ENCODE measurements around the gene NIPAL3.
A peak's percentile ranks its signal among the peaks of the same experiment; 100 is the strongest.

The NIPAL3 gene

GRCh38 chr1:24498589-24498988 lies 83.0 kb downstream of the NIPAL3 start:
- Mint-ChIP-seq H3K4me1 (ENCODE audit: low read depth) (peaks cover 43% of the 10 kb centered on the region), H3K9me3 (ENCODE audit: low read depth) (no peaks in the 10 kb centered on the region), H3K27ac (peak overlapping the region; percentile 76), H3K36me3 (peaks cover 3% of the 10 kb centered on the region), H3K4me3 (no peak overlapping the region), H3K27me3 (no peaks in the 10 kb centered on the region)

DNA sequence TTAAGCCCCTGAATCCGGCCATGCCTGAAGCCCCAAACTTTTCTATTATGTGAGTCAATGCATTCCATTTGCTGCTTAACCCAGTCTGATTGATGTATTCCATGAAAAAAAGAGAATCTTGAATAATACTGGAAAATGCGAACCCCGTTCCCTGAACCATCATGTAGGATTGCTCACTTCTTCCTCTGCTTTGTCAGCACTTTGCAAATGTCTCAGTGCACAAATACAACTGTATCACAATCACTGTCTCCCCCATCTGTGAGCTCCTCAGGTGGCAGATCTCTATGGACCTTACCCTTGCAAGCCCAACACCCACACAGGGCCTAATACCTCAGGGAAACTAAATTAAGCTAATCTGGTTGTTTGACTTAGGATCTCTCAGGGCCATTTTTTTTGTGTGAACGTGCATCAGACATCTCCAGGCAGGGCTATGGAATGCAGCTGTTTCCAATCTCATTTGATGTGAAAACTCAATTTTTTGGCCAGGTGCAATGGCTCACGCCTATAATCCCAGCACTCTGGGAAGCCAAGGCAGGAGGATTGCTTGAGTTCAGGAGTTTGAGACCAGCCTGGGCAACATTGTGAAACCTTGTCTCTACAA lies 84.9 kb downstream of the NIPAL3 start:
- Mint-ChIP-seq H3K27me3 (no peaks in the 10 kb centered on the region), H3K4me1 (ENCODE audit: low read depth) (peaks cover 56% of the 10 kb centered on the region), H3K9me3 (ENCODE audit: low read depth) (no peaks in the 10 kb centered on the region), H3K27ac (peak overlapping the region; percentile 54), H3K36me3 (peaks cover 3% of the 10 kb centered on the region), H3K4me3 (peak overlapping the region; percentile 89)

DNA sequence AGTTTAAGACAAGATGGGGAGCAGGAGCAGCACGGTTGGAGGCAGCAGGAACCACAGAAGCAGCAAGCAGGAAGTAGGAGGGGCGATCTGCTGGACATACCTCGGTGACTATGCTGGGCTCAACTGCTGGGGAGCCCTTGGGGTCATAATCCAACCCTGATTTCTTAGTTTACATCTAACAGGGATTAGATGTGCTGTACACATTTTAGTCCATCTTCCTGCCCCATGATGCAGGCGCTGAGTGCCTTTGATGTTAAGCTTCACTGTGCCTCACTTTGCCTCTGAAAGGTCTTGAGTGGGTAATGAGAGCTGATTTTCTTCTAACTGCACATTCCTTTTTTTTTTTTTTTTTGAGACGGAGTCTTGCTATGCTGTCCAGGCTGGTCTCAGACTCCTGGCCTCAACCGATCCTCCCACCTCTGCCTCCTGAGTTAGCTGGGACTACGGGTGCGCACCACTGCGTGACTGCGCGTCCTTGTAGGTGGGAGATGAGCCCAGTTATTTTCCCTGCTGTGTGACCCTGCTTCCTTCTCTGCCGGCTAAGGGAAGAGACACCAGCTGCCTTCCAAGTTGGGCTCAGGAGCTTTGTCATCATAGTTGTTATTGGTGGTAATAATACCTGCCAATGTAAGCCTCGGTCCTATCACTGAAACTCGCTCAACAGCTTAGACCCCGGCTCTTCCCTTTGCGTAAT lies 85.9 kb downstream of the NIPAL3 start:
- Mint-ChIP-seq H3K4me3 (peak overlapping the region; percentile 89), H3K27ac (peak overlapping the region; percentile 95), H3K27me3 (no peaks in the 10 kb centered on the region), H3K36me3 (no peaks in the 10 kb centered on the region), H3K4me1 (ENCODE audit: low read depth) (peaks cover 62% of the 10 kb centered on the region), H3K9me3 (ENCODE audit: low read depth) (no peaks in the 10 kb centered on the region)

DNA sequence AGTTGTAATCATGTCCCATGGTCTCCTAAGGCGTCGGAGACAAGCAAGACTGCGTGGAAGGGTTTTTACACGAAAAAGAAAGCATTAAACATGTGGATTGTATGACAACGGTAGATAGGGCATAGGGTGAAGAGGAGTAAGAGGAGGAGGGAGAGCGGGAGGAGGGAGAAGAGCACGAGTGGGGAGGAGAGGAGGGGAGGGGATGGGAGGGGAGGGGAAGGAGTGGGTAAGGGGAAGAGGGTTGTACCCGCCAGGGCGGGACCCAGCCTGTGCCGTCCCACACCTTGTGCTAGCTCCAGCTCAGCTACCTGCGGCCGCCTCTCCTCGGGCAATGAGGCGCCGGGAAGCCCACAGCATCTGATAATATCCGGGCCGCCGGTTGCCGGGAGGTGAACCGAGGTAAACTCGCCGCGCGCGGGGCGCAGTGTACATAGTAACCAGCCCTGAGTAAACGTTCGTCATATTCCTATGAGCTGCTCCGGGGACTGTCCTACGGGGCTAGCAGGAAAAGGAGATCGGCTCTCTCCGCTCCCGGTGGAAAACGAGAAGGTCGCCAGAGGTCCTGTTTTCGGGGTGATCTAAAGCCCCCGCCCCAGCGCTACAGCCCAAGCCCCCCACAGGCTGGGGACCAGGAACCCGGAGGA lies 86.6 kb downstream of the NIPAL3 start:
- Mint-ChIP-seq H3K4me1 (ENCODE audit: low read depth) (peaks cover 69% of the 10 kb centered on the region), H3K9me3 (ENCODE audit: low read depth) (no peaks in the 10 kb centered on the region), H3K27ac (peak overlapping the region; percentile 95), H3K4me3 (peak overlapping the region; percentile 89), H3K27me3 (no peaks in the 10 kb centered on the region), H3K36me3 (no peaks in the 10 kb centered on the region)

DNA sequence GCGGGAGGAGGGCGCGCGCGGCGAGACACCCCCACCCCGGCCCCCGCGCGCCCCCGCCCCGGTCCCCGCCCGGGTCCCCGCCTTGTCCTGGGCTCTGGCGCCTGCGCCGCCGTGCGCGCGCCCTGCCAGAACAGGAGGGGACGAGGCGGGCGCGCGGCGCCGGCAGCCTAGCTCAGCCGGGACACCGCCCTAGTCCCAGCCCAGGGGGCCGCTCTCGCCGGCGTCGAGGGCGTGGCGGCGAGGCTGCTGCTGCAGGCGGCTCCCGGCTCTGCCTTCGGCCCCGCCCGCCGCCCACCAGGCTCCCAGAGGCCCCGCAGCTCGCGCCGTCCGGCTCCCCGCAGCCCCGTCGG lies 87.1 kb downstream of the NIPAL3 start, which contains the start of gene RCAN3:
RCAN3 (plus strand) TSS at position 128 of the 350 bp plus-strand sequence. CDS start 11,537 bp downstream, outside the sequence.
- Mint-ChIP-seq H3K36me3 (no peaks in the 10 kb centered on the region), H3K27me3 (no peaks in the 10 kb centered on the region), H3K4me1 (ENCODE audit: low read depth) (peaks cover 72% of the 10 kb centered on the region), H3K9me3 (ENCODE audit: low read depth) (no peaks in the 10 kb centered on the region), H3K4me3 (peak within 1 kb of the TSS; percentile 95), H3K27ac (peak within 1 kb of the TSS; percentile 97)

GRCh38 chr1:24503059-24503751 lies 87.6 kb downstream of the NIPAL3 start:
- no peaks in the 10 kb centered on the region for H3K9me3 Mint-ChIP-seq (ENCODE audit: low read depth)
- no peaks in the 10 kb centered on the region for H3K27me3 Mint-ChIP-seq
- H3K36me3 Mint-ChIP-seq = no peaks in the 10 kb centered on the region
- peak overlapping the region; percentile 97 for H3K27ac Mint-ChIP-seq
- H3K4me3 Mint-ChIP-seq = peak overlapping the region; percentile 95
- H3K4me1 Mint-ChIP-seq (ENCODE audit: low read depth) = peaks cover 74% of the 10 kb centered on the region

- peaks cover 74% of the 10 kb centered on the region for H3K4me1 Mint-ChIP-seq (ENCODE audit: low read depth)
- H3K27ac Mint-ChIP-seq = peak overlapping the region; percentile 97
- peak overlapping the region; percentile 95 for H3K4me3 Mint-ChIP-seq
- no peaks in the 10 kb centered on the region for H3K36me3 Mint-ChIP-seq
- no peaks in the 10 kb centered on the region for H3K9me3 Mint-ChIP-seq (ENCODE audit: low read depth)
- no peaks in the 10 kb centered on the region for H3K27me3 Mint-ChIP-seq
Measured at GRCh38 chr1:24503870-24504523, 88.4 kb downstream of the NIPAL3 start.

- H3K36me3 Mint-ChIP-seq = peaks cover 3% of the 10 kb centered on the region
- no peaks in the 10 kb centered on the region for H3K9me3 Mint-ChIP-seq (ENCODE audit: low read depth)
- peak overlapping the region; percentile 95 for H3K4me3 Mint-ChIP-seq
- no peaks in the 10 kb centered on the region for H3K27me3 Mint-ChIP-seq
- H3K27ac Mint-ChIP-seq = peak overlapping the region; percentile 97
- peaks cover 74% of the 10 kb centered on the region for H3K4me1 Mint-ChIP-seq (ENCODE audit: low read depth)
Measured at GRCh38 chr1:24504560-24504959, 89.0 kb downstream of the NIPAL3 start.

DNA sequence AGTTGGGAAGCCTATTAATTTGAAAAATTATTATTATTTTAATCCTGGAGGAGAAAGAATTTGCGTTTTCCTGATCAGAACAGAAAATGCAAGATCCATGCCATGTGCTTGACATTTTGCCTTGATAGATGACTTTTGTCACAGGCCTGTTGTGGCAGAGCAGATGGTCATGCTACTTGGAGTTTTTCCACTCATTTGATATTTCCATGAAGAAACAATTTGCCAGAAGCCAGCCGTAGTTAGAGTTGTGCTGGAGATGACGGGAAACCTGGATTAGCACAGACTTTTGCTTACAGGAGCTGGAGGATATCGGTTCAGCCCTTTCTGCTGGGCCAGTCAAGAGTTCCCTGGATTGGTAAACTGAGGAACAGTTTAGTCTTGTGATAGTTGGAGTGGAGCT lies 90.2 kb downstream of the NIPAL3 start:
- H3K27me3 Mint-ChIP-seq = no peaks in the 10 kb centered on the region
- no peaks in the 10 kb centered on the region for H3K9me3 Mint-ChIP-seq (ENCODE audit: low read depth)
- peak overlapping the region; percentile 84 for H3K4me3 Mint-ChIP-seq
- peaks cover 9% of the 10 kb centered on the region for H3K36me3 Mint-ChIP-seq
- H3K4me1 Mint-ChIP-seq (ENCODE audit: low read depth) = peaks cover 77% of the 10 kb centered on the region
- H3K27ac Mint-ChIP-seq = peak overlapping the region; percentile 94

DNA sequence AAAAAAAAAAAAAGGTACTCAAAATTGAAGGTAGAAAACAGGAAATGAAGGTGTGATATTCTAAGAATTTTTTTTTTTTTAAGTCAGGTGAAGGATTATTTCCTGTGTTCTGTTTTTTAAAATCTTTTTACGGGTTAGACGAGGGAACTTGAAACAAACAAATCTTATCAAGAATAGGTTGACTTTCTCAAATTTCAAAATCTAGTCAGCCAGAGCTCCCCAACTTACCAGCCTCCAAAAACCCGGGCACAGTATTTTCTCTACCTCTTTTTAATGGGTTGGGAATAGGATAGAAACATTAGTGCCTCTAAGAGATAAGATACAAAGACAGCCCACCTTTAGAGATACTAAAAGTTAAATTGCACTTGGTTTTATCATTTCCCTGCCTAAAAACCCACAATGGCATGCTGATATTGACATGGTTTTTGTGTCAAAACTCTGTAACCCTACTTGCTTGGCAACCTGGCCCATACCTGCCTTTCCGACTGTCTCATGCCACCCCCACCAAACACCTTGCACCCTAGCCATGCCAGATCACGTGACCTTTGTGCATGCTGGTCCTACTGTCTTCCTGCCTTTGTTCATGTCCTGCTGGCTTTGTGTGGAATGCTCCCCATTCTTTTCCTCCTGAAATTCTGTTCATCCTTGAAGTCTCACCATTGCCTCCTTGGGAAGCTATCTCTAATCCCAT lies 91.2 kb downstream of the NIPAL3 start:
- peak overlapping the region; percentile 84 for H3K4me3 Mint-ChIP-seq
- no peaks in the 10 kb centered on the region for H3K9me3 Mint-ChIP-seq (ENCODE audit: low read depth)
- H3K36me3 Mint-ChIP-seq = peaks cover 15% of the 10 kb centered on the region
- no peaks in the 10 kb centered on the region for H3K27me3 Mint-ChIP-seq
- H3K4me1 Mint-ChIP-seq (ENCODE audit: low read depth) = peaks cover 76% of the 10 kb centered on the region
- peak overlapping the region; percentile 94 for H3K27ac Mint-ChIP-seq

DNA sequence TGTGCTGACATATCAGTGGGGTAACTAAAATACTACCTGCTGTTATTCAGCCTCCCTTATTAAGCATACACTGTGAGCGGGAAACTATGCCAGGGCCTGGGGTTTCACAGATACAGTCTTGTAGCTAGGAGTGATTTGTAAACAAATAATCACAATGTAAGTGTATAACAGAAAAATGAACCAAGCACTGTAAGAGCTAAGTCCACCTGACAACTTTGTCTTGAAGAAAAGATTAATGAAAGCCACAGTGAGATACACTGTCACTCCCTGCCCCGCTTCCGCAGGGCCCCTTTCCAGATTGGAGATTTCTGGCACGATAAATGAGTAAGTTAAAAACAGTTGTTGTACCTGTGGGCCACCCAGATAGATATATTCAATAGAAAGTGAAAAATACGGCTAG lies 91.8 kb downstream of the NIPAL3 start:
- no peaks in the 10 kb centered on the region for H3K27me3 Mint-ChIP-seq
- peaks cover 78% of the 10 kb centered on the region for H3K4me1 Mint-ChIP-seq (ENCODE audit: low read depth)
- H3K36me3 Mint-ChIP-seq = peaks cover 15% of the 10 kb centered on the region
- peak overlapping the region; percentile 94 for H3K27ac Mint-ChIP-seq
- no peaks in the 10 kb centered on the region for H3K9me3 Mint-ChIP-seq (ENCODE audit: low read depth)
- H3K4me3 Mint-ChIP-seq = peak overlapping the region; percentile 84

DNA sequence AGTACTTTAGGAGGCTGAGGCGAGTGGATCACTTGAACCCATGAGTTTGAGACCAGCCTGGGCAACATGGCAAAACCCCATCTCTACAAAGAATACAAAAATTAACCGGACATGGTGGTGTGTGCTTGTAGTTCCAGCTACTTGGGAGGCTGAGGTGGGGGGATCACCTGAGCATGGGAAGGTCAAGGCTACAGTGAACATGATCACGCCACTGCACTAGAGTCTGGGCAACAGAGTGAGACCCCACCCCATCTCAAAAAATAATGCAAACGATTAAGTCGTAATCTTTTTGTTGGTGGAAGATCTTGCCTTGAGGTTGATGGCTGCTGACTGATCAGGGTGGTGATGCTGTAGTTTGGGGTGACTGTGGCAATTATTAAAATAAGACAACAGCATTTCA lies 93.3 kb downstream of the NIPAL3 start:
- Mint-ChIP-seq H3K9me3 (ENCODE audit: low read depth) (no peaks in the 10 kb centered on the region), H3K27ac (peak overlapping the region; percentile 94)

GRCh38 chr1:24513706-24514105 lies 98.1 kb downstream of the NIPAL3 start:
- Mint-ChIP-seq H3K27me3 (no peaks in the 10 kb centered on the region), H3K4me3 (peak overlapping the region; percentile 56), H3K36me3 (peaks cover 27% of the 10 kb centered on the region), H3K9me3 (ENCODE audit: low read depth) (no peaks in the 10 kb centered on the region), H3K4me1 (ENCODE audit: low read depth) (peaks cover 79% of the 10 kb centered on the region), H3K27ac (peak overlapping the region; percentile 93)

More for the DNA sequence above, 93.3 kb downstream of the NIPAL3 start:
- Mint-ChIP-seq H3K4me3 (peak overlapping the region; percentile 62), H3K27me3 (no peaks in the 10 kb centered on the region), H3K36me3 (peaks cover 16% of the 10 kb centered on the region), H3K4me1 (ENCODE audit: low read depth) (peaks cover 85% of the 10 kb centered on the region)

GRCh38 chr1:24514946-24515345 lies 99.3 kb downstream of the NIPAL3 start:
- Mint-ChIP-seq H3K4me1 (ENCODE audit: low read depth) (peaks cover 76% of the 10 kb centered on the region), H3K27ac (peak overlapping the region; percentile 93), H3K4me3 (peak overlapping the region; percentile 20), H3K36me3 (peaks cover 23% of the 10 kb centered on the region), H3K9me3 (ENCODE audit: low read depth) (no peaks in the 10 kb centered on the region), H3K27me3 (no peaks in the 10 kb centered on the region)
